Keratinocyte (primary cell): ENCODE results near the gene CEPT1.

ENCODE experiments used
- EZH2 ChIP-seq: IDR thresholded peaks from one replicate; pipeline ENCODE4 v1.6.1; 2012; ENCODE audit warnings: inconsistent platforms, mild to moderate bottlenecking, low read length, moderate library complexity
- TF ChIP-seq, protein P1 (sequence below), 3 experiments: IDR thresholded peaks in 1 of 3; conservative IDR thresholded peaks in 1 of 3; optimal IDR thresholded peaks in 1 of 3; 2 replicates in 2 of 3; 3 replicates in 1 of 3; pipeline versions ENCODE3 to v1.5.1; 2011; ENCODE audit warnings: low read length in 3 of 3, mild to moderate bottlenecking in 3 of 3, moderate library complexity in 2 of 3, control low read depth in 1 of 3, inconsistent platforms in 1 of 3; ENCODE audit not compliant: insufficient read depth in 2 of 3; ENCODE audit errors: extremely low read depth in 1 of 3

DNA sequence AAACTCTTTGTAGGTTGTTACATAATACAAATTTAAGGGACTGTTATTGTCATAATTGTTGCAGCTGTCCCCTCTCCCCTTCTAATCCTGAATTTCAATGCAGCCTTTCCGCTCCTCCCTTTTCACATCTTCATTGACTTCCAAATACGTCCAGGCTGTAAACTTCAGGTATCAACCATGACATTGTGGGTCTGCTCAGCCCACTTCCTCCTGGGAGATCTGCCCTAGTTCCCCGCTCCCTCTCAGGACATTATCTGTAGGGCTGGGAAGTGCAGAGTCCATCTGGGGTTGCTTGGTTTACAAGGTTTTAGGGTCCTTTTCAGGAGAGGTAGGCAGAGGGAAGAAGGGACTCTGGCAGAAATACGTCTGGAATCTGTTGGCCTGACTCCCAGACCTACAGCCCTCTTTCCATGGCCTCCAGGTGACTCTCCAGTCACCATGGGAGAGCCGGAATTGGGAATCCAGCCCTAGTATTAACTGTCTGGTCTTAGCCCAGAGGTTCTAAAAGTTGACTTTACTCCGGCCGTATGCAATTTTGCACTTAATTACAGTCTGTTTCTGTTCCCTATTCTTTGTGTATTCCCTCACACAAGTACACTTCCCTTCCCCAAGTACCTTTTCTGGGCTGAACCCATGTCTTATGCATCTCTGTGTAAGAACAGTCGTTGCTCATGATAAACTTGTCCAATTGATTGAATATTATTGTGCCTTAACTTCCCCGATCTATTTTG, 65.1 kb downstream of the CEPT1 start:
- TF ChIP-seq, protein P1, sequence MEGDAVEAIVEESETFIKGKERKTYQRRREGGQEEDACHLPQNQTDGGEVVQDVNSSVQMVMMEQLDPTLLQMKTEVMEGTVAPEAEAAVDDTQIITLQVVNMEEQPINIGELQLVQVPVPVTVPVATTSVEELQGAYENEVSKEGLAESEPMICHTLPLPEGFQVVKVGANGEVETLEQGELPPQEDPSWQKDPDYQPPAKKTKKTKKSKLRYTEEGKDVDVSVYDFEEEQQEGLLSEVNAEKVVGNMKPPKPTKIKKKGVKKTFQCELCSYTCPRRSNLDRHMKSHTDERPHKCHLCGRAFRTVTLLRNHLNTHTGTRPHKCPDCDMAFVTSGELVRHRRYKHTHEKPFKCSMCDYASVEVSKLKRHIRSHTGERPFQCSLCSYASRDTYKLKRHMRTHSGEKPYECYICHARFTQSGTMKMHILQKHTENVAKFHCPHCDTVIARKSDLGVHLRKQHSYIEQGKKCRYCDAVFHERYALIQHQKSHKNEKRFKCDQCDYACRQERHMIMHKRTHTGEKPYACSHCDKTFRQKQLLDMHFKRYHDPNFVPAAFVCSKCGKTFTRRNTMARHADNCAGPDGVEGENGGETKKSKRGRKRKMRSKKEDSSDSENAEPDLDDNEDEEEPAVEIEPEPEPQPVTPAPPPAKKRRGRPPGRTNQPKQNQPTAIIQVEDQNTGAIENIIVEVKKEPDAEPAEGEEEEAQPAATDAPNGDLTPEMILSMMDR (optimal IDR thresholded peaks at IDR 0.05 in 1 of 3, IDR thresholded peaks at IDR 0.05 in 1 of 3, conservative IDR thresholded peaks at IDR 0.05 in 1 of 3; ENCODE audit: extremely low read depth in 1 of 3, insufficient read depth in 2 of 3, low read length in 3 of 3), result no peak
- TF ChIP-seq EZH2, result no peak
